HepG2 (cell line): ENCODE results near the gene MAVS.

Experiments
- NR2F1 ChIP-seq, 2 experiments: fragments of 450-650 bp in 1 of 2; formaldehyde crosslinking in 1 of 2; IDR thresholded peaks; 2 replicates each; pipeline versions ENCODE4 v1.5.0 to v1.6.1; 2016 to 2020; ENCODE audit warnings: mild to moderate bottlenecking in 1 of 2, missing compliant biosample characterization in 1 of 2, missing genetic modification reagents in 1 of 2, moderate library complexity in 1 of 2
- POLR2A ChIP-seq, 2 experiments: IDR thresholded peaks; 2 replicates each; pipeline ENCODE4 v1.6.1; 2011; ENCODE audit warnings: low read depth in 2 of 2, low read length in 2 of 2, mild to moderate bottlenecking in 1 of 2, moderate library complexity in 1 of 2; ENCODE audit not compliant: insufficient read depth in 1 of 2

DNA sequence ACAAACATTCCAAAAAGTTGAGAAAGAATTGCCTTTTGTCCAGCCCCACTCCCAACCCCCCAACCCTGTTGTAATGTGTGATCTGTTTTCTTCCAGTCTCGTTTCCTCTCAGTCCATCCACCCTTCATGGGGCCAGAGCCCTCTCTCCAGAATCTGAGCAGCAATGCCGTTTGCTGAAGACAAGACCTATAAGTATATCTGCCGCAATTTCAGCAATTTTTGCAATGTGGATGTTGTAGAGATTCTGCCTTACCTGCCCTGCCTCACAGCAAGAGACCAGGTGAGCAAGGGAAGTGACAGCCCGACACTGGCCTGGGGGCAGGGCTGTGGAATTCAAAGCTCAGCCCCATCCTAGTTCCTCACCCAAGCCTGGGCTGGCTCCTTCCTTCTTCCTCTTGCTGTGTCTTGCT is 7.8 kb downstream of the MAVS start:
- no peak for TF ChIP-seq NR2F1 (CRISPR knock-in tag; IDR thresholded peaks at IDR 0.05)
- TF ChIP-seq POLR2A (IDR thresholded peaks at IDR 0.05; ENCODE audit: insufficient read depth in 1 of 2, low read depth in 2 of 2, low read length in 2 of 2): no peak
